Left ventricle myocardium inferior (tissue), 1 donor: ENCODE results near the gene A2M. TPM values are rescaled to one million over a fixed set of nuclear protein-coding genes. Genes with fewer than 3 reads are reported as not detected.
A peak's percentile ranks its signal among the peaks of the same experiment; 100 is the strongest.

Experiments
- DNase-seq: peaks from one replicate; pipeline ENCODE4 v3.0.0-alpha.2; 2020
- H3K27ac ChIP-seq: fragments of 200-600 bp; replicated peaks from 2 replicates; pipeline ENCODE4 v1.8.0; 2021
- H3K27me3 ChIP-seq: fragments of 200-600 bp; 2 replicates; pipeline ENCODE4 v1.8.0; 2021; ENCODE audit warnings: low read depth
- H3K36me3 ChIP-seq: fragments of 200-600 bp; 2 replicates; pipeline ENCODE4 v1.8.0; 2021
- H3K4me1 ChIP-seq: fragments of 200-600 bp; 2 replicates; pipeline ENCODE4 v1.8.0; 2021
- H3K4me3 ChIP-seq: fragments of 200-600 bp; 2 replicates; pipeline ENCODE4 v1.8.0; 2021; ENCODE audit warnings: mild to moderate bottlenecking, moderate library complexity
- H3K9me3 ChIP-seq: fragments of 200-600 bp; replicated peaks from 2 replicates; pipeline ENCODE4 v1.8.0; 2021
- CTCF ChIP-seq: fragments of 200-600 bp; IDR thresholded peaks from 2 replicates; pipeline ENCODE4 v1.8.0; 2021; ENCODE audit warnings: antibody characterized with exemption, mild to moderate bottlenecking, borderline replicate concordance
- intact Hi-C: fragments of 100-400 bp; cut with micrococcal nuclease; formaldehyde crosslinking; loops from one replicate; pipeline ENCODE4 v1.11.0; 2022
- total RNA-seq: library from RNA; stranded (reverse); fragmentation: NEBNext Ultra II Directional; extraction: Animal tissue kit (Norgen Biotek cat#: 25700); gene quantifications from one replicate; pipeline ENCODE4 v1.2.1, GENCODE V29; 2021
- donor health status: DM: no; HTN: yes; CAD: no; lungs with severe emphysema.

Gene A2M
- total RNA-seq, 1 donor from 2014 or later, result 502 TPM

DNA sequence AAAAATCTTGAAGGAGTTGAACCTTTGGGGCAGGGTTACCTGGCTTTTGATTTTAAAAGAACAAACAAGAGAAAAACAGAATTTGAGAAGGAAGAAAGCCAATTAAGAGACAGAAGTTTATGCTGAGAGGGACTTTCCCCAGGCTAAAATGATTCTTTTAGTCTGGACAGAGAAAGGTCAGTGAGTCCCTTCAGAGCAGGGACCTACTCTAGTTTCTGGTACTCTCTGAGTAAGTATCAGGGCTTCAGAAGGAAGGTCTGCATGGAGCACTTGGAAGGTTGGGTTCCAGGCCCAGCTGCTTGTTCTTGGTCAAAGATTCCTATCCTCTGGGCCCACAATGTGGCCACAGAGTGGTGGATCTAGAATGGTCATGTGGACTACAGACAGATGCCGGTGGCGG is 66.8 kb downstream of the A2M start:
- Histone ChIP-seq H3K4me1 (peaks cover 3% of the 10 kb centered on the region), H3K27ac (no peak overlapping the region), H3K27me3 (no peaks in the 10 kb centered on the region), H3K9me3 (no peaks in the 10 kb centered on the region), H3K4me3 (no peak overlapping the region), H3K36me3 (no peaks in the 10 kb centered on the region)
- no peak for TF ChIP-seq CTCF
- DNase-seq, result no peak
- intact Hi-C loops, result loop anchor here (10.0 kb wide), 2 partner anchors 134 to 364 kb away; partner anchors contain the start of gene PHC1

GRCh38 chr12:9047105-9047504 is 68.6 kb downstream of the A2M start:
- Histone ChIP-seq H3K27me3 (no peaks in the 10 kb centered on the region), H3K9me3 (no peaks in the 10 kb centered on the region), H3K4me1 (peaks cover 3% of the 10 kb centered on the region), H3K27ac (no peak overlapping the region), H3K4me3 (no peak overlapping the region), H3K36me3 (no peaks in the 10 kb centered on the region)
- intact Hi-C loops, result loop anchor here (10.0 kb wide), 2 partner anchors 132 to 362 kb away; partner anchors contain the start of gene PHC1
- no peak for TF ChIP-seq CTCF
- DNase-seq, result no peak

DNA sequence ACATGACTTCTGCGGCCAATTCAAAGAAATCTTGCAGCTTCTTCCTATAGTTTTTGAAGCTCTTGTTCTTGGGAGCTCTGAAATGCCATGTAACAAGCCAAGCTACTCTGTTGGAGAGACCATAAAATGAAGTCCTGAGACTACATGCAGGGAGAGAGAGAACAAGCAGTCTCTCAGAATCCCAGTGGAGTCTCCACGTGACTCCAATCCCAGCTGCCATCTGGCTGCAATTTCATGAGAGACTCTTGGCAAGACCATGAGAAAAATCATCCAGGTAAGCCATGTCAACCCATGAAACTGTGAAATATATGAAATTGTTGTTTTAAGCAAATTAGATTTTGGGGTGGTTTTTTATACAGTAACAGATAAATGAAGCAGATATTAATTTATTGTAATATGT is 72.0 kb downstream of the A2M start:
- DNase-seq, result no peak
- Histone ChIP-seq H3K4me3 (no peak overlapping the region), H3K27ac (no peak overlapping the region), H3K27me3 (no peaks in the 10 kb centered on the region), H3K9me3 (no peaks in the 10 kb centered on the region), H3K4me1 (peaks cover 15% of the 10 kb centered on the region), H3K36me3 (no peaks in the 10 kb centered on the region)
- TF ChIP-seq CTCF, result no peak
- intact Hi-C loops, result loop anchor here (5.0 to 10.0 kb wide), 3 partner anchors 91 to 359 kb away; partner anchors contain the start of gene PHC1

- no peak for DNase-seq
- peak overlapping the region; percentile 1 for H3K27ac ChIP-seq
- no peak for TF ChIP-seq CTCF
- no peaks in the 10 kb centered on the region for H3K27me3 ChIP-seq
- peaks cover 15% of the 10 kb centered on the region for H3K4me1 ChIP-seq
- no peaks in the 10 kb centered on the region for H3K9me3 ChIP-seq
- intact Hi-C loops, result loop anchor here (5.0 to 10.0 kb wide), 3 partner anchors 89 to 357 kb away; partner anchors contain the start of gene PHC1
- no peak overlapping the region for H3K4me3 ChIP-seq
- H3K36me3 ChIP-seq, result no peaks in the 10 kb centered on the region
These were observed 74.4 kb downstream of the A2M start for GRCh38 chr12:9041321-9041720.

- Histone ChIP-seq H3K27ac (peak overlapping the region; percentile 1), H3K27me3 (no peaks in the 10 kb centered on the region), H3K36me3 (no peaks in the 10 kb centered on the region), H3K4me1 (peaks cover 15% of the 10 kb centered on the region), H3K9me3 (no peaks in the 10 kb centered on the region), H3K4me3 (no peak overlapping the region)
- DNase-seq, result no peak
- no peak for TF ChIP-seq CTCF
- intact Hi-C loops, result loop anchor here (5.0 to 10.0 kb wide), 3 partner anchors 88 to 356 kb away; partner anchors contain the start of gene PHC1
These were observed 75.1 kb downstream of the A2M start for GRCh38 chr12:9040484-9041186.
